Endothelial cell of umbilical vein (primary cell): ENCODE results near the gene YBX3.

Experiments
- CTCF ChIP-seq, 2 donors: IDR thresholded peaks; 1 replicate in 1 of 2; 2 replicates in 1 of 2; pipeline ENCODE4 v1.5.1; 2011; ENCODE audit warnings: low read length in 2 of 2, mild to moderate bottlenecking in 2 of 2, moderate library complexity in 2 of 2, control low read depth in 1 of 2, inconsistent platforms in 1 of 2, low read depth in 1 of 2; ENCODE audit not compliant: insufficient read depth in 1 of 2; ENCODE audit errors: extremely low read depth in 1 of 2
- EZH2 ChIP-seq: IDR thresholded peaks from 2 replicates; pipeline ENCODE4 v1.6.1; 2012; ENCODE audit warnings: borderline replicate concordance, low read depth, mild to moderate bottlenecking, moderate library complexity, low read length, inconsistent platforms; ENCODE audit not compliant: severe bottlenecking
- FOS ChIP-seq: IDR thresholded peaks from 2 replicates; pipeline ENCODE4 v1.6.1; 2011; ENCODE audit warnings: mild to moderate bottlenecking, low read length, moderate library complexity, borderline replicate concordance; ENCODE audit not compliant: insufficient read depth
- GATA2 ChIP-seq: IDR thresholded peaks from 2 replicates; pipeline ENCODE4 v1.7.0; 2011; ENCODE audit warnings: low read depth, mild to moderate bottlenecking, moderate library complexity, mixed read lengths, low read length; ENCODE audit not compliant: insufficient read length, insufficient read depth
- JUN ChIP-seq: IDR thresholded peaks from 2 replicates; pipeline ENCODE4 v1.6.1; 2011; ENCODE audit warnings: borderline replicate concordance, low read depth; ENCODE audit not compliant: insufficient read length, insufficient read depth
- MAX ChIP-seq: IDR thresholded peaks from 2 replicates; pipeline ENCODE4 v1.6.1; 2011; ENCODE audit not compliant: insufficient read depth, insufficient read length
- MYC ChIP-seq: IDR thresholded peaks from one replicate; pipeline ENCODE4 v1.6.1; 2011; ENCODE audit warnings: mild to moderate bottlenecking, low read depth, low read length
- POLR2A ChIP-seq: IDR thresholded peaks from 2 replicates; pipeline ENCODE4 v1.6.1; 2012; ENCODE audit warnings: low read depth, mild to moderate bottlenecking, control low read depth, low read length
- POLR2AphosphoS5 ChIP-seq: IDR thresholded peaks from 2 replicates; pipeline ENCODE4 v1.6.1; 2012; ENCODE audit warnings: low read depth, mild to moderate bottlenecking, control low read depth, low read length, moderate library complexity; ENCODE audit not compliant: insufficient read depth

- TF ChIP-seq CTCF (IDR thresholded peaks at IDR 0.05; ENCODE audit: extremely low read depth in 1 of 2, insufficient read depth in 1 of 2, low read depth in 1 of 2, low read length in 2 of 2) (no peak), MAX (no peak), POLR2AphosphoS5 (no peak), EZH2 (no peak), POLR2A (no peak), GATA2 (no peak), JUN (no peak), MYC (no peak), FOS (no peak)
These were observed 16.3 kb upstream of the YBX3 start for GRCh38 chr12:10739157-10740118.
